ENCODE measurements around the gene TOX3. TPM values are rescaled to one million over a fixed set of nuclear protein-coding genes. Genes with fewer than 3 reads are reported as not detected.

Gene TOX3
- total and polyA plus RNA-seq, 7 experiments from 2014 or later: not detected

- no peaks in the 10 kb centered on the region for H3K27me3 ChIP-seq (ENCODE audit: control insufficient read depth in 2 of 2, insufficient read depth in 2 of 2, low read length in 2 of 2)
- H3K4me3 ChIP-seq (ENCODE audit: low read length): no peak overlapping the region
- H3K4me1 ChIP-seq (ENCODE audit: control insufficient read depth in 2 of 2, insufficient read depth in 2 of 2, low read length in 2 of 2): no peaks in the 10 kb centered on the region
- Mint-ChIP-seq H3K4me3 (no peak overlapping the region), H3K36me3 (no peaks in the 10 kb centered on the region), H3K4me1 (no peaks in the 10 kb centered on the region), H3K9me3 (peaks cover 0 to 14% (median 2%) of the 10 kb centered on the region in 11 donors), H3K27ac (no peak overlapping the region), H3K27me3 (no peaks in the 10 kb centered on the region)
- intact Hi-C loops (cut with micrococcal nuclease): no loop called here
- no peak overlapping the region for H3K27ac ChIP-seq (ENCODE audit: low read depth, low read length)
- H3K9me3 ChIP-seq (ENCODE audit: control insufficient read depth in 2 of 3, low read length in 3 of 3): no peaks in the 10 kb centered on the region
- POLR2A ChIA-PET: no interaction called here
- CTCF ChIA-PET: interaction anchor here (0.6 kb wide), 1 partner anchor 16 kb away, joined by 3 read pairs; no protein-coding TSS in a partner anchor
- DNase-seq (no peak), ATAC-seq (no peak)
- no peaks in the 10 kb centered on the region for H3K36me3 ChIP-seq (ENCODE audit: control insufficient read depth in 2 of 3, insufficient read depth in 3 of 3, low read length in 3 of 3)
Observed at GRCh38 chr16:52515068-52515671, 31.8 kb downstream of the TOX3 start.

DNA sequence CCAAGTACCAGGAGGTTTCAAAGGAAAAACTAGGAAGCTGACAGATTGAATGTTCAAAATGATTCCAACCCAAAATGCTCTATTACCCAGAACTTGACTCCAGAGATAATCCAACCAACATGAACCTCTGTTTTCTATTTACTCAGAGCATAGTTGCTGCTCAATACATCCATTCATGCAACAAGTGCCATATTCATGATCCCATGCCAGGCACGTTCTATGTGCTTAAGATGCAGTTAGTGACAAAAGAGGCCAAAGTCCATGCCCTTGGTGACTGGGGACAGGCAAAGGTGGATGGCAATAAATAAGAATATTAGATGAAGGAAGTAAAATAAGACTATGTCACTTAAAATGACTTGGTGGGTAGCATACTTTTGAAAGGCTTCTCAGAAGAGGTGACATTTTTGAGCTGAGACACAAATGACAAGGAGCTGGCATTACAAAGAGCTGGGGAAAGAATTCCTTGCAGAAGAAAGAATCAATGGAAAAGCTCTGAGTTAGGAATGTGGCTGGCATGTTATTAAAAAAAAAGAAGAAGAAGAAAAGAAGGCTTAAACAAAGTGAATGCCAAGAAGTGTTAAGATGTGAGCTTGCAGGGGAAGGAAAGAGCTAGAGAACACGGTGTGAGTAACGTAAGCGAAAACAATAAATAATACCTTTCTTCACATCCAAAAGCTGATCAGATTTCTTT, 34.5 kb downstream of the TOX3 start:
- Mint-ChIP-seq H3K4me3 (no peak overlapping the region), H3K27ac (no peak overlapping the region), H3K4me1 (no peaks in the 10 kb centered on the region), H3K9me3 (peaks cover 0 to 14% (median 2%) of the 10 kb centered on the region in 11 donors), H3K36me3 (no peaks in the 10 kb centered on the region), H3K27me3 (no peaks in the 10 kb centered on the region)
- POLR2A ChIA-PET: no interaction called here
- ATAC-seq (no peak), DNase-seq (no peak)
- no peaks in the 10 kb centered on the region for H3K9me3 ChIP-seq (ENCODE audit: control insufficient read depth in 2 of 3, low read length in 3 of 3)
- no peaks in the 10 kb centered on the region for H3K36me3 ChIP-seq (ENCODE audit: control insufficient read depth in 2 of 3, insufficient read depth in 3 of 3, low read length in 3 of 3)
- no peak overlapping the region for H3K4me3 ChIP-seq (ENCODE audit: low read length)
- H3K27me3 ChIP-seq (ENCODE audit: control insufficient read depth in 2 of 2, insufficient read depth in 2 of 2, low read length in 2 of 2): no peaks in the 10 kb centered on the region
- CTCF ChIA-PET: no interaction called here
- intact Hi-C loops (cut with micrococcal nuclease): no loop called here
- H3K4me1 ChIP-seq (ENCODE audit: control insufficient read depth in 2 of 2, insufficient read depth in 2 of 2, low read length in 2 of 2): no peaks in the 10 kb centered on the region
- H3K27ac ChIP-seq (ENCODE audit: low read depth, low read length): no peak overlapping the region

- peaks cover 0 to 9% (median 3%) of the 10 kb centered on the region in 11 donors for H3K9me3 Mint-ChIP-seq
- ATAC-seq: no peak
Observed at GRCh38 chr16:52501746-52502145, 45.2 kb downstream of the TOX3 start.

GRCh38 chr16:52500963-52501362, 46.0 kb downstream of the TOX3 start:
- H3K4me3 Mint-ChIP-seq: no peak overlapping the region
- Histone ChIP-seq H3K27me3 (ENCODE audit: control insufficient read depth in 2 of 2, insufficient read depth in 2 of 2, low read length in 2 of 2) (no peaks in the 10 kb centered on the region), H3K4me3 (ENCODE audit: low read length) (no peak overlapping the region), H3K27ac (ENCODE audit: low read depth, low read length) (no peak overlapping the region), H3K36me3 (ENCODE audit: control insufficient read depth in 2 of 3, insufficient read depth in 3 of 3, low read length in 3 of 3) (no peaks in the 10 kb centered on the region), H3K4me1 (ENCODE audit: control insufficient read depth in 2 of 2, insufficient read depth in 2 of 2, low read length in 2 of 2) (no peaks in the 10 kb centered on the region), H3K9me3 (ENCODE audit: control insufficient read depth in 2 of 3, low read length in 3 of 3) (no peaks in the 10 kb centered on the region)
- H3K27ac Mint-ChIP-seq: no peak overlapping the region
- H3K27me3 Mint-ChIP-seq: peaks cover 0 to 6% (median 0%) of the 10 kb centered on the region in 5 donors
- H3K36me3 Mint-ChIP-seq: peaks cover 0 to 3% (median 0%) of the 10 kb centered on the region in 5 donors
- no peak for ATAC-seq
- DNase-seq: no peak
- POLR2A ChIA-PET: no interaction called here
- no peaks in the 10 kb centered on the region for H3K4me1 Mint-ChIP-seq
- peaks cover 0 to 9% (median 3%) of the 10 kb centered on the region in 11 donors for H3K9me3 Mint-ChIP-seq
- intact Hi-C loops (cut with micrococcal nuclease): no loop called here
- CTCF ChIA-PET: no interaction called here

More at GRCh38 chr16:52501746-52502145, 45.2 kb downstream of the TOX3 start:
- Mint-ChIP-seq H3K4me3 (no peak overlapping the region), H3K27me3 (peaks cover 0 to 6% (median 0%) of the 10 kb centered on the region in 5 donors), H3K36me3 (peaks cover 0 to 3% (median 0%) of the 10 kb centered on the region in 5 donors), H3K4me1 (no peaks in the 10 kb centered on the region), H3K27ac (no peak overlapping the region)
- ChIA-PET POLR2A (no interaction called here), CTCF (no interaction called here)
- Histone ChIP-seq H3K9me3 (ENCODE audit: control insufficient read depth in 2 of 3, low read length in 3 of 3) (no peaks in the 10 kb centered on the region), H3K27ac (ENCODE audit: low read depth, low read length) (no peak overlapping the region), H3K4me3 (ENCODE audit: low read length) (no peak overlapping the region), H3K36me3 (ENCODE audit: control insufficient read depth in 2 of 3, insufficient read depth in 3 of 3, low read length in 3 of 3) (no peaks in the 10 kb centered on the region), H3K4me1 (ENCODE audit: control insufficient read depth in 2 of 2, insufficient read depth in 2 of 2, low read length in 2 of 2) (no peaks in the 10 kb centered on the region), H3K27me3 (ENCODE audit: control insufficient read depth in 2 of 2, insufficient read depth in 2 of 2, low read length in 2 of 2) (no peaks in the 10 kb centered on the region)
- intact Hi-C loops (cut with micrococcal nuclease): no loop called here
- no peak for DNase-seq

DNA sequence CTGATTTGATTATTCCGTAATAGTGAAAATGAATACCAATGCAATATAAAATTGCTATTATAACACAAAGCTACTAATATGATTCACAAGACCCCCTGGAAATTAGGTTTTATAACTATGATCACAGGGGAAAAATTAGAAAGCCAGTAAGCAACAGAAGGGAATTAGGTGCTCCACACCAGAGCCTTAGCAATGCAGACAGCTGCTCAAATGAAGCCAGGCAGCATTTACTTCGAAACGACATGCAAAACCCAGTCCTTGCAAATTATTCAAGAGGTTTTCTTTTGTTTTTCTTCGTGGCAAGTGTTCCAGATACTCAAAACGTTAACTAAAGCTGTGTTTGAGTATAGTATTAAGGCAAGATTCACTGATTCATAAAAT, 47.9 kb downstream of the TOX3 start:
- peaks cover 0 to 6% (median 0%) of the 10 kb centered on the region in 5 donors for H3K27me3 Mint-ChIP-seq
- H3K4me1 ChIP-seq (ENCODE audit: control insufficient read depth in 2 of 2, insufficient read depth in 2 of 2, low read length in 2 of 2): no peaks in the 10 kb centered on the region
- H3K9me3 ChIP-seq (ENCODE audit: control insufficient read depth in 2 of 3, low read length in 3 of 3): no peaks in the 10 kb centered on the region
- POLR2A ChIA-PET: no interaction called here
- no peak overlapping the region for H3K27ac Mint-ChIP-seq
- H3K27me3 ChIP-seq (ENCODE audit: control insufficient read depth in 2 of 2, insufficient read depth in 2 of 2, low read length in 2 of 2): no peaks in the 10 kb centered on the region
- intact Hi-C loops (cut with micrococcal nuclease): no loop called here
- H3K4me3 ChIP-seq (ENCODE audit: low read length): no peak overlapping the region
- H3K9me3 Mint-ChIP-seq: peaks cover 0 to 9% (median 0%) of the 10 kb centered on the region in 11 donors
- DNase-seq: no peak
- H3K36me3 ChIP-seq (ENCODE audit: control insufficient read depth in 2 of 3, insufficient read depth in 3 of 3, low read length in 3 of 3): no peaks in the 10 kb centered on the region
- ATAC-seq: no peak
- no peak overlapping the region for H3K27ac ChIP-seq (ENCODE audit: low read depth, low read length)
- H3K4me1 Mint-ChIP-seq: no peaks in the 10 kb centered on the region
- H3K4me3 Mint-ChIP-seq: no peak overlapping the region
- CTCF ChIA-PET: no interaction called here
- no peaks in the 10 kb centered on the region for H3K36me3 Mint-ChIP-seq

DNA sequence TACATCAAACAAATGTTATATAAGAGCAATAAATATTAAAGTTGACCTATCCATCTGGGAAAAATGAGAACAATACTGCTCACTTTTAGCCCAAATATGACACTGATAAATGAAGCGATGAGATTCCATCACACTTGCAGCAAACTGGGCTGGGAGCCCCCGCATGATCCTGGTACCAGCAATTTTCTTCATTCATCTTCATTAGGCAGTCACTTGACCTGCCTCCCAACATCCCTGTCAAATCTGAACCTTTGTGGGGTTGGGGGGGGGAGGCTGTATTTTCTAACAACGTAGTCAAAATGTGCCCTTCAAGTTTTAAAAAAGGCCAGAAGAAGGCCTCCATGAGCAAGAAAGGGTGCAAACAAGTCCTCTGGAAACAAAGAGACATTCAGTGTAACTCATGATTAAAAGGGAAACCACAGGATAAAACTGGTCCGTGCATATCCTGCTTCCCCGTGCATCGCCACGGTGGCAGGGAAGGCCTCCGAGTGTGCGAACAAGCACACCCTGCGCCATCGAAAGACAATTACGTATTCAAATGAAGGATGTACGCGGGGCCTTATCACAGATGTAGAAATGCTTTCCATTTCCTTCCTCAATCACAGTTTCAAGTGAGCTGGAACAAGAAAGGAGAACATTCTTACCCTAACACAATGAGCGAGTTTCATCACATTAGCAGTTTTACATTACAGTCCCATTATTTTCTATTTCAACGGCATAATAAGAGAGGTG, 48.4 kb downstream of the TOX3 start:
- no peak for ATAC-seq
- no peak overlapping the region for H3K27ac ChIP-seq (ENCODE audit: low read depth, low read length)
- H3K4me3 ChIP-seq (ENCODE audit: low read length): no peak overlapping the region
- H3K4me1 ChIP-seq (ENCODE audit: control insufficient read depth in 2 of 2, insufficient read depth in 2 of 2, low read length in 2 of 2): no peaks in the 10 kb centered on the region
- no peaks in the 10 kb centered on the region for H3K9me3 ChIP-seq (ENCODE audit: control insufficient read depth in 2 of 3, low read length in 3 of 3)
- Mint-ChIP-seq H3K36me3 (no peaks in the 10 kb centered on the region), H3K9me3 (peaks cover 0 to 9% (median under 1%) of the 10 kb centered on the region in 11 donors), H3K4me1 (no peaks in the 10 kb centered on the region), H3K27ac (no peak overlapping the region), H3K4me3 (no peak overlapping the region), H3K27me3 (peaks cover 0 to 6% (median 0%) of the 10 kb centered on the region in 5 donors)
- H3K36me3 ChIP-seq (ENCODE audit: control insufficient read depth in 2 of 3, insufficient read depth in 3 of 3, low read length in 3 of 3): no peaks in the 10 kb centered on the region
- POLR2A ChIA-PET: no interaction called here
- intact Hi-C loops (cut with micrococcal nuclease): no loop called here
- no peaks in the 10 kb centered on the region for H3K27me3 ChIP-seq (ENCODE audit: control insufficient read depth in 2 of 2, insufficient read depth in 2 of 2, low read length in 2 of 2)
- no peak for DNase-seq
- CTCF ChIA-PET: no interaction called here
